A549 (cell line): ENCODE data around the gene ACOX1. TPM values are rescaled to one million over a fixed set of nuclear protein-coding genes. Genes with fewer than 3 reads are reported as not detected.

Source experiments
- ATOH8 ChIP-seq: fragments of 250-450 bp; sonication (Bioruptor Pico); IDR thresholded peaks from 2 replicates; pipeline ENCODE4 v1.5.0; 2020; ENCODE audit warnings: low read depth, mild to moderate bottlenecking, moderate library complexity
- BHLHE40 ChIP-seq: IDR thresholded peaks from 2 replicates; pipeline ENCODE4 v1.6.1; 2012; ENCODE audit warnings: low read depth, low read length, inconsistent platforms
- CEBPB ChIP-seq, 2 experiments: fragments of >200 bp in 1 of 2; sonication (Bioruptor Twin) in 1 of 2; formaldehyde crosslinking in 1 of 2; IDR thresholded peaks; 2 replicates each; pipeline ENCODE4 v1.6.1; 2012 to 2016
- EHMT2 ChIP-seq: fragments of 200-600 bp; sonication (generic); IDR thresholded peaks from 2 replicates; pipeline ENCODE4 v1.6.1; 2016; ENCODE audit warnings: antibody characterized with exemption, low read depth, mild to moderate bottlenecking, moderate library complexity
- ELK1 ChIP-seq: fragments of 150-350 bp; IDR thresholded peaks from 2 replicates; pipeline ENCODE4 v1.6.1; 2014; ENCODE audit warnings: low read depth, mild to moderate bottlenecking, low read length
- EP300 ChIP-seq, 2 experiments: fragments of >200 bp; sonication (Bioruptor Twin); formaldehyde crosslinking; IDR thresholded peaks; 2 replicates in 1 of 2; 3 replicates in 1 of 2; pipeline ENCODE4 v1.6.1; 2016 to 2017
- FOSL2 ChIP-seq, 2 experiments: fragments of 450-650 bp in 1 of 2; fragments of >200 bp in 1 of 2; sonication (Bioruptor Twin) in 1 of 2; formaldehyde crosslinking; IDR thresholded peaks; 2 replicates each; pipeline versions ENCODE4 v1.5.0 to v1.6.1; 2016 to 2020; ENCODE audit warnings: mild to moderate bottlenecking in 1 of 2, moderate library complexity in 1 of 2
- HES2 ChIP-seq: fragments of >200 bp; sonication (Bioruptor Twin); formaldehyde crosslinking; IDR thresholded peaks from 2 replicates; pipeline ENCODE4 v1.6.1; 2016
- HMGXB4 ChIP-seq: fragments of 250-450 bp; sonication (Bioruptor Pico); IDR thresholded peaks from 2 replicates; pipeline ENCODE4 v1.5.0; 2021; ENCODE audit warnings: mild to moderate bottlenecking, moderate library complexity, borderline replicate concordance
- HOXB13 ChIP-seq: fragments of 250-450 bp; sonication (Bioruptor Pico); IDR thresholded peaks from 2 replicates; pipeline ENCODE4 v1.5.0; 2020; ENCODE audit warnings: low read depth, mild to moderate bottlenecking, moderate library complexity
- MAX ChIP-seq: IDR thresholded peaks from 2 replicates; pipeline ENCODE4 v1.6.1; 2012
- MYC ChIP-seq: IDR thresholded peaks from 2 replicates; pipeline ENCODE4 v1.6.1; 2012; ENCODE audit warnings: mild to moderate bottlenecking, inconsistent platforms, low read length, improper control_type of control experiment, borderline replicate concordance
- NPAS2 ChIP-seq: fragments of 250-450 bp; sonication (Bioruptor Pico); IDR thresholded peaks from 2 replicates; pipeline ENCODE4 v1.8.0; 2022; ENCODE audit warnings: mild to moderate bottlenecking, moderate library complexity, borderline replicate concordance
- PBX3 ChIP-seq: IDR thresholded peaks from 2 replicates; pipeline ENCODE4 v1.6.1; 2012
- POLR2A ChIP-seq: IDR thresholded peaks from 2 replicates; pipeline ENCODE4 v1.6.1; 2012; ENCODE audit warnings: mild to moderate bottlenecking, low read length
- RARB ChIP-seq: fragments of 250-450 bp; sonication (Bioruptor Pico); IDR thresholded peaks from 2 replicates; pipeline ENCODE4 v1.8.0; 2021; ENCODE audit warnings: mild to moderate bottlenecking, moderate library complexity
- RCOR1 ChIP-seq: fragments of 150-350 bp; IDR thresholded peaks from 2 replicates; pipeline ENCODE4 v1.6.1; 2014; ENCODE audit warnings: antibody characterized with exemption, low read length, low read depth
- RNF2 ChIP-seq: fragments of 200-600 bp; sonication (generic); IDR thresholded peaks from 2 replicates; pipeline ENCODE4 v1.6.1; 2016; ENCODE audit warnings: low read depth, mild to moderate bottlenecking, antibody characterized with exemption, moderate library complexity, borderline replicate concordance
- TFCP2L1 ChIP-seq: fragments of 250-450 bp; sonication (Bioruptor Pico); IDR thresholded peaks from 2 replicates; pipeline ENCODE4 v1.5.0; 2021; ENCODE audit warnings: mild to moderate bottlenecking
- TP53 ChIP-seq: fragments of 250-450 bp; sonication (Bioruptor Pico); IDR thresholded peaks from 2 replicates; pipeline ENCODE4 v1.5.0; 2021; ENCODE audit warnings: mild to moderate bottlenecking, moderate library complexity
- USF2 ChIP-seq: fragments of 450-650 bp; IDR thresholded peaks from 2 replicates; pipeline ENCODE4 v1.6.1; 2014; ENCODE audit warnings: antibody characterized with exemption
- ZC3H11A ChIP-seq: fragments of 450-650 bp; IDR thresholded peaks from 2 replicates; pipeline ENCODE4 v1.6.1; 2014; ENCODE audit warnings: antibody characterized with exemption, mild to moderate bottlenecking
- ZSCAN20 ChIP-seq: fragments of 250-450 bp; sonication (Bioruptor Pico); IDR thresholded peaks from 2 replicates; pipeline ENCODE4 v1.8.0; 2022; ENCODE audit warnings: mild to moderate bottlenecking, moderate library complexity
- polyA plus RNA-seq, 4 experiments: library from polyadenylated mRNA; depleted of rRNA in 3 of 4; stranded (reverse); fragments of >200 nt; fragmentation: RNase III in 1 of 4; extraction: RNeasy Plus Mini Kit Qiagen cat#74134 plus additional on column Dnase treatment in 1 of 4; gene quantifications; 2 replicates in 3 of 4; 3 replicates in 1 of 4; pipeline ENCODE4 v1.2.3, GENCODE V29; 2011 to 2017

Gene ACOX1
- polyA plus RNA-seq, 2 of the 4 experiments (the other 2 are of a cell fraction) = 17.9 to 31.1 TPM

GRCh38 chr17:75940727-75941441, 38.1 kb downstream of the ACOX1 start, which contains the start of gene FBF1 (continued):
- no peak for TF ChIP-seq HMGXB4 (CRISPR knock-in tag)
- TF ChIP-seq RARB = no peak
- no peak for TF ChIP-seq ZC3H11A
- TF ChIP-seq ELK1 = no peak
- no peak for TF ChIP-seq HES2
- peak; percentile 96 for TF ChIP-seq POLR2A
- 0 out of 2 replicates have a peak, but pooled peaks have one; percentile 59 for TF ChIP-seq TFCP2L1 (CRISPR knock-in tag)
- TF ChIP-seq RNF2 = no peak
- no peak for TF ChIP-seq EP300 (IDR thresholded peaks at IDR 0.05)
- TF ChIP-seq USF2 = peak; percentile 65
- TF ChIP-seq CEBPB (IDR thresholded peaks at IDR 0.05) = no peak
- TF ChIP-seq FOSL2 (IDR thresholded peaks at IDR 0.05) = no peak
- TF ChIP-seq FOSL2 (CRISPR knock-in tag; IDR thresholded peaks at IDR 0.05) = no peak; the same call in 1 of the 2 replicates
- 0 out of 2 replicates have a peak, but pooled peaks have one; percentile 29 for TF ChIP-seq PBX3
- peak; percentile 68 for TF ChIP-seq HOXB13 (CRISPR knock-in tag)
- 0 out of 2 replicates have a peak, but pooled peaks have one; percentile 38 for TF ChIP-seq TP53 (CRISPR knock-in tag)
- TF ChIP-seq EHMT2 = no peak
- TF ChIP-seq BHLHE40 = no peak
- peak; percentile 97 for TF ChIP-seq MAX
- TF ChIP-seq ZSCAN20 (CRISPR knock-in tag) = no peak
- peak; percentile 84 for TF ChIP-seq ATOH8 (CRISPR knock-in tag)
- no peak for TF ChIP-seq RCOR1
- TF ChIP-seq MYC = peak; percentile 93; the same call in 1 of the 2 replicates
- no peak for TF ChIP-seq NPAS2 (CRISPR knock-in tag)
